Heart right ventricle (tissue), 16 donors: ENCODE data around the gene FOXN3. TPM values are rescaled to one million over a fixed set of nuclear protein-coding genes. Genes with fewer than 3 reads are reported as not detected.

ENCODE experiments used
- ATAC-seq, 8 donors: fragments of 200-7000 bp; cut with Tn5 transposase; one replicate each; pipeline ENCODE4 v1.9.1; 2020; ENCODE audit warnings: mild to moderate bottlenecking in 8 of 8, moderate library complexity in 8 of 8, moderate number of reproducible peaks in 1 of 8
- DNase-seq, 2 donors: peaks; one replicate each; pipeline ENCODE4 v3.0.0-alpha.2; 2020
- H3K27ac ChIP-seq, 10 donors: fragments of 200-600 bp; sonication (generic) in 2 of 10; one replicate each; pipeline versions ENCODE4 v1.5.0 to v1.8.0; 2020 to 2022; ENCODE audit warnings: mild to moderate bottlenecking in 3 of 10
- H3K27me3 ChIP-seq, 7 donors: fragments of 200-600 bp; one replicate each; pipeline ENCODE4 v1.8.0; 2021 to 2022; ENCODE audit warnings: mild to moderate bottlenecking in 2 of 7
- H3K36me3 ChIP-seq, 9 donors: fragments of 200-600 bp; sonication (generic) in 1 of 9; one replicate each; pipeline versions ENCODE4 v1.5.0 to v1.8.0; 2020 to 2022; ENCODE audit warnings: mild to moderate bottlenecking in 2 of 9
- H3K4me1 ChIP-seq, 9 donors: fragments of 200-600 bp; sonication (generic) in 1 of 9; one replicate each; pipeline versions ENCODE4 v1.5.0 to v1.8.0; 2020 to 2022; ENCODE audit warnings: mild to moderate bottlenecking in 4 of 9
- H3K4me3 ChIP-seq, 10 donors: fragments of 200-600 bp; sonication (generic) in 2 of 10; one replicate each; pipeline versions ENCODE4 v1.5.0 to v1.8.0; 2020 to 2022; ENCODE audit warnings: mild to moderate bottlenecking in 7 of 10, moderate library complexity in 2 of 10
- H3K9me3 ChIP-seq, 11 donors: fragments of 200-600 bp in 10 of 11; sonication (generic) in 2 of 11; one replicate each; pipeline versions ENCODE4 v1.5.0 to v1.8.0; 2013 to 2022; ENCODE audit warnings: mild to moderate bottlenecking in 2 of 11, control low read depth in 1 of 11, moderate library complexity in 1 of 11
- CTCF ChIP-seq, 9 donors: fragments of 200-600 bp; sonication (generic) in 2 of 9; IDR thresholded peaks; one replicate each; pipeline versions ENCODE4 v1.5.0 to v1.8.0; 2021 to 2022; ENCODE audit warnings: antibody characterized with exemption in 9 of 9, mild to moderate bottlenecking in 5 of 9, moderate library complexity in 1 of 9
- WGBS, 2 donors: extraction: QIAGEN DNeasy Blood & Tissue Kit; methylation state at CpG; one replicate each; pipeline ENCODE4 v1.1.7; 2013; ENCODE audit warnings: inconsistent platforms in 1 of 2; 5-methylcytosine and 5-hydroxymethylcytosine counted together
- intact Hi-C, 10 donors: fragments of 100-400 bp; cut with DNase I; formaldehyde crosslinking; loops; one replicate each; pipeline versions ENCODE4 v1.11.1 to v1.14.2; 2022
- polyA plus RNA-seq, 2 donors: library from polyadenylated mRNA; stranded (reverse); fragments of 200-250 nt; gene quantifications; one replicate each; pipeline ENCODE4 v1.2.3, GENCODE V29; 2013
- total RNA-seq, 10 donors: library from RNA; stranded (reverse); fragmentation: NEBNext Ultra II Directional in 3 of 10; extraction: Animal tissue kit (Norgen Biotek cat#: 25700) in 3 of 10; gene quantifications; one replicate each; pipeline versions ENCODE4 v1.2.1 to v1.2.4, GENCODE V29; 2021 to 2023
- donor health status: Arrhythmogenic right ventricular cardiomyopathy.
- donor health status: ischemic (EF 13 %, LVEDD 7.1; RV severe dilation, severe dysfunction).
- donor health status: healthy with polysubstance abuse.
- donor health status: DM: no; HTN: yes; CAD: no.
- donor health status: DM: no; HTN: no; CAD: no.
- donor health status: ischemic (EF 25% LVEDD 6.9; RV normal size, moderate dysfunction).
- donor health status: ischemic (EF 25% LVEDD 5.7; RV mildly dilated, moderate dysfunction).
- donor health status: healthy.
- donor health status: DM: yes; HTN: yes; CAD: no.
- donor health status: Ischemic cardiomyopathy.
- donor health status: ischemic (EF 35%, LVEDD 5.7; RV mildly dilated, moderate dysfunction).
- donor health status: nonischemic (EF 11% LVEDD 7.7; RV severe dilation, severe dysfunction).
- donor health status: DM: yes; HTN: yes; CAD: no.
- donor health status: PGD.
- donor health status: ischemic (EF 29% LVEDD 5.4; RV normal size, mild dysfunction).
- donor health status: nonischemic (EF 23%, LVEDD 6.1; RV moderate dilation, normal function).

FOXN3 gene
- total and polyA plus RNA-seq, 12 donors = 13.0 to 150 (median 107) TPM

GRCh38 chr14:89248411-89249064 lies 168.5 kb downstream of the FOXN3 start:
- Histone ChIP-seq H3K27me3 (no peaks in the 10 kb centered on the region), H3K27ac (no peak overlapping the region), H3K4me3 (no peak overlapping the region), H3K4me1 (peaks cover under 1 to 39% (median 22%) of the 10 kb centered on the region in 9 donors), H3K36me3 (peaks cover 0 to 4% (median 0%) of the 10 kb centered on the region in 9 donors), H3K9me3 (no peaks in the 10 kb centered on the region)
- DNase-seq = no peak
- WGBS, 2 donors = 61 to 69% methylated on average over 5 of the region's 5 CpGs
- ATAC-seq = no peak
- TF ChIP-seq CTCF (IDR thresholded peaks at IDR 0.05) = no peak
- intact Hi-C loops = no loop called here

DNA sequence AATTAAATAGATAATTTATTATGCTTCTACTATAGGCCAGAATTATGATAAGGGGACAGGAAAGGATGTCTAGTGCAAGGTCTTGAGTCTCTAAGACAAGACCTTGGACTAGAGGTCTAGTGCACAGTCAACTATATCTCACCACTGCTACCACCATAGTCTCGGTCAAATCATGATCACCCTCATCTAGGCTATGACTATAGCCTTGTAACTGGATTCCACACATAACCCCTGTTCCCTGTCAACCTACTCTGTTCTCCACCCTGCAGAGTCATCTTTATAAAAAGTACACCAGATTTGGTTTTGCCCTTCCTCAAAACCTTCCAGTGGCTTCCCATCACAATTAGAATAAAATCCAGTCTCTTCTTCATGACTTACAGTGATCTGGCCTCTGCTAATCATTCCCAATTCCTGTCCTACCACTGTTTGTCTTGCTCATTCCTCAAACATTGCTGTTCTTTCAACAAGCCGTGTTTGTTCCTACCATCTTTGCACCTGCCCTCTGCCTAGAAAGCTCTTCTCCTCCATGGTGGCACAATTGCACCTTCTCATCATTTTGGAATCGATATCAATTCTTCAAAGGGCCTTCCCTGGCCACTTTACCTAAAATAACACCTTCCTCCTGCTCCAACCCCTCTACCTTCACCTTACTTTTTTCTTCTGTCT lies 169.4 kb downstream of the FOXN3 start:
- intact Hi-C loops = no loop called here
- ATAC-seq (no peak), DNase-seq (no peak)
- H3K4me1 ChIP-seq = peaks cover 4 to 48% (median 28%) of the 10 kb centered on the region in 9 donors
- no peak overlapping the region for H3K4me3 ChIP-seq
- no peak overlapping the region for H3K27ac ChIP-seq
- H3K36me3 ChIP-seq = peaks cover 0 to 4% (median 0%) of the 10 kb centered on the region in 9 donors
- no peaks in the 10 kb centered on the region for H3K27me3 ChIP-seq
- WGBS, 2 donors = 97 to 98% methylated on average over 3 of the region's 3 CpGs
- H3K9me3 ChIP-seq = no peaks in the 10 kb centered on the region
- no peak for TF ChIP-seq CTCF (IDR thresholded peaks at IDR 0.05)

DNA sequence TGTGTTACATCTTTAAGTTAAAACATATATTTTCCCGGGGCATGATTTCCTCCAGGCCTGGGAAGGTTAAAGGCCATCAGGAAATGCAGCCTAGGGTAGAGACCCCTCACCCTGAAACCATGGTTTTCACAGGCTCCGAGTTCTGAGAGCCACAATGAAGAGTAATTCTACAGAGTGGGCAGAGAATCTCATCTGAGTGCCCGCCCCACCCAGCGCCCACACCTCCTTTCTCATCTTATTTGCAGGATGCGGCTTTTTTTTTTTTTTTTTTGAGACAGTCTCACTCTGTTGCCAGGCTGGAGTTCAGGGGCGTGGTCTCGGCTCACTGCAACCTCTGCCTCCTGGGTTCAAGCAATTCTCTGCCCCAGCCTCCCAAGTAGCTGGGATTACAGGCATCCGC lies 170.7 kb downstream of the FOXN3 start:
- WGBS, 2 donors = 93 to 94% methylated on average over 8 of the region's 8 CpGs
- H3K36me3 ChIP-seq = peaks cover 0 to 4% (median 0%) of the 10 kb centered on the region in 9 donors
- H3K4me1 ChIP-seq = peaks cover 4 to 59% (median 35%) of the 10 kb centered on the region in 9 donors
- H3K27me3 ChIP-seq = no peaks in the 10 kb centered on the region
- intact Hi-C loops = no loop called here
- H3K4me3 ChIP-seq = no peak overlapping the region
- no peak for DNase-seq
- no peak for ATAC-seq
- H3K9me3 ChIP-seq = no peaks in the 10 kb centered on the region
- H3K27ac ChIP-seq = no peak overlapping the region
- TF ChIP-seq CTCF (IDR thresholded peaks at IDR 0.05) = no peak

DNA sequence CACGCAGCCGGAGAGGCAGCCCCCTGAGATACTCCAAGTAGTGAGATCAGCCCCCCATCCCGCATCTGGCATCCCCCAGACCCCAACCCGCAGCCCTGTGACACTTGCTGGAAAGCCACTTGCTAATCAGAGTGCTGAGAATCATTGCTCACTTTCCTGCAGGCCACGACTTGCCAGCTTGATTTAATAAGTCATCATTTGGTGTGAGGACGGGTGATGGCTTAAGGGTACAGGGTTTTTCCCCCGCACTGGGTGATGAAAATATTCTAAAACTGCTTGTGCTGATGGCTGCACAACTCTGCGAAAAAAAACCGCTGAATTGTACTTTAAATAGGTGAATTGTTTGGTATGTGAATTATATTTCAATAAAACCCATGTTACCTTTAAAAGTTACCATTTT lies 171.2 kb downstream of the FOXN3 start:
- DNase-seq (no peak), ATAC-seq (no peak)
- Histone ChIP-seq H3K4me1 (peaks cover 4 to 64% (median 36%) of the 10 kb centered on the region in 9 donors), H3K9me3 (no peaks in the 10 kb centered on the region), H3K4me3 (no peak overlapping the region), H3K27ac (no peak overlapping the region), H3K36me3 (peaks cover 0 to 4% (median 0%) of the 10 kb centered on the region in 9 donors), H3K27me3 (no peaks in the 10 kb centered on the region)
- TF ChIP-seq CTCF (IDR thresholded peaks at IDR 0.05) = no peak
- intact Hi-C loops = no loop called here
- 91 to 92% methylated on average over 9 of the region's 9 CpGs for WGBS, 2 donors
